GM18951 (cell line): ENCODE data around the gene NPM1.
"Not testable (repeated sequence)": the region's sequence is repeated elsewhere in the genome, so short reads cannot be mapped to it uniquely, and the experiment has no call there.

ENCODE experiments used
- POLR2A ChIP-seq: IDR thresholded peaks from 4 replicates; pipeline ENCODE4 v1.6.1; 2011; ENCODE audit warnings: mild to moderate bottlenecking; ENCODE audit not compliant: insufficient read length, insufficient read depth; ENCODE audit errors: extremely low read depth
- in situ Hi-C: fragments of 300-500 bp; cut with MboI; formaldehyde crosslinking; loops from one replicate; pipeline ENCODE4 v1.12.0; 2022; ENCODE audit warnings: low sequenced_read_pairs, mixed read lengths, inconsistent platforms; ENCODE audit not compliant: unreplicated experiment

The NPM1 gene

DNA sequence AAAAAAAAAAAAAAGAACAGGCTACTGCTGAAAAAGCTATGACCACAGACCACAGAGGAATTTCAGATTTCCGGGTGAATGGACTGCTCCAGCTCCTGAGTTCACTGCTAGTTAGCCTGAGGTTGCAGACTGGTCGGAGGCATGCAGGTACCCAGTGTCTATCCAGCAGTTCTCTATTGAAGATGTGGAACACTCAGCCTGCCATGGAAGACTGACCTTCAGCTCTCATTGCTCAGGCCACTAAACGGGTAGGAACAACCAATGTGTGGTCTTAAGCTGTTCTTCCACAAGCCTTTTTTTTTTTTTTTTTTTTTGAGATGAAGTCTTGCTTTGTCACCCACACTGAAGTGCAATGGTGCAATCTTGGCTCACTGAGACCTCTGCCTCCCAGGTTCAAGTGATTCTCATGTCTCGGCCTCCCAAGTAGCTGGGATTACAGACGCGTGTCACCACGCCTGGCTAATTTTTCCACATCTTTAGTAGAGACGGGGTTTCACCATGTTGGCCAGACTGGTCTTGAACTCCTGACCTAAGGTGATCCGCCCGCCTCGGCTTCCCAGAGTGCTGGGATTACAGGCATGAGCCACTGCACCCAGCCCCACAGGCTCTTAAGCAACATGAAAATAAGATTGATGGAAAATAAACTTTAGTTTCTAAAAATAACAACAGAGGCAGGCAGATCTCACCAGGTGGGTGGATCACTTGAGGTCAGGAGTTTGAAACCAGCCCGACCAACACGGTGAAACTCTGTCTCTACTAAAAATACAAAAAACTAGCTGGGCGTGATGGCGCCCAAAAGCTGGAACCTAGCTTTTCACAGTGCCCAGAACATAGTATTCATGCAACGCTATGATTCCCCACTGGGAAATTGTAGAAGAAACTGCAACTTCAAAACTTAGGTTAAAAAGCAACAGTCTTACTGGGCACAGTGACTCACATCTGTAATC is 20.0 kb upstream of the NPM1 start:
- in situ Hi-C loops: no loop called here
- TF ChIP-seq POLR2A: no peak

DNA sequence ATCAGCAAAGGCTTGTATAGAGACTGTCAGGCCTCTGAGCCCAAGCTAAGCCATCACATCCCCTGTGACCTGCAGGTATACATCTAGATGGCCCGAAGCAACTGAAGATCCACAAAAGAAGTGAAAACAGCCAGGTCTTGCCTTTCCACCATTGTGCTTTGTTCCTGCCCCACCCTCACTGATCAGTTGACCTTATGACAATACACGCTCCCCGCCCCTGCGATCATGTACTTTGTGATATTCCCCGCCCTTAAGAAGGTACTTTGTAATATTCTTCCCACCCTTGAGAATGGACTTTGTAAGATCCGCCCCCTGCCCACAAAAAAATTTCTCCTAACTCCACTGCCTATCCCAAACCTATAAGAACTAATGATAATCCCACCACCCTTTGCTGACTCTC is 18.6 kb upstream of the NPM1 start:
- no peak for TF ChIP-seq POLR2A
- in situ Hi-C loops: no loop called here

DNA sequence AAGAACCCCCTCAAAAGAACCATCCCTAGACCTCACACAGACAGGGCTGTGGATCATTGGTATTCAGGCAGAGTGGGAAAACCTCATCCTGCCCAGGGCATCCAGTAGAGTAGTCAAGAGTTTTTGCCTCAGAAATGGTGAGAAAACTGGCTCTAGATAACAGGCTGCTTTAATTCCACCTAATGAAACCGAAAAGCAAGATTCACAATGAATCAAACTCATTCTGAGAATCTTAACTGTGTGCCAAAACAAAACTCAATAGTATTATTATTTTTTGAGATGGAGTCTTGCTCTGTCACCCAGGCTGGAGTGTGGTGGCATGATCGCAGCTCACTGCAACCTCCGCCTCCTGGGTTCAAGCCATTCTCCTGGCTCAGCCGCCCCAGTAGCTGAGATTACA is 17.8 kb upstream of the NPM1 start:
- no peak for TF ChIP-seq POLR2A
- in situ Hi-C loops: no loop called here

DNA sequence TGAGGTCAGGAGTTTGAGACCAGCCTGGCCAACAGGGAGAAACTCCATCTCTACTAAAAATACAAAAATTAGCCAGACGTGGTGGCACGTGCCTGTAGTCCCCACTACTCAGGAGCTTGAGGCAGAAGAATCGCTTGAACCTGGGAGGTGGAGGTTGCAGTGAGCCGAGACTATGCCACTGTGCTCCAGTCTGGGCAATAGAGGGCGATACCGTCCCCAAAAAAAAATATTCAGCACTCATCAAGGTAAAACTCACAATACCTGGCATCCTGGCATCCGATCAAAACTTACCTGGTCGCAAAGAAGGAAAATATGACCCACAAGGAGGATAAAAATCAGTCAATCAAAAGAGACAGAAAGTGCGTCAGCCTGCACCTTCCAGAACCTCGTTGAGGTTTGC is 16.8 kb upstream of the NPM1 start:
- in situ Hi-C loops: not testable (repeated sequence)

DNA sequence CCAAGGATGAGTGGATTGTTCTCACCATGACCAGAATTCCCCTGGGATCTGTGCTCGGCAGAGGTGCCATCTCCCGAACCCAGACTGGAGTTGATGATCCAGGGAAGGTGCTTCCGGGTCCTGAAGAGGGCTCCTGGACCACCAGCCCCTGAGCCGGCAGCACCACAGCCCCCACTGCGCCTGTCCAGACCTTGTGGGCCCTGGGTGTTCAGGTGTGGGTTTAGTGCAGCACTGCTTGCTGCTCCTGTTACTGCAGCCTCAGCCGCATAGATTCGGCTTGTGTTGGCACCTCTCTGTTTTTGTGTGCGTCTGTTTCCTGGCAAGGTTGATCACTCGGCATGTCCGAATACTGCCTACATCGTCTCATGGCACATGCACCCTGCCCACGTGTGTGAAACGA is 16.3 kb upstream of the NPM1 start:
- in situ Hi-C loops: no loop called here
- no peak for TF ChIP-seq POLR2A

DNA sequence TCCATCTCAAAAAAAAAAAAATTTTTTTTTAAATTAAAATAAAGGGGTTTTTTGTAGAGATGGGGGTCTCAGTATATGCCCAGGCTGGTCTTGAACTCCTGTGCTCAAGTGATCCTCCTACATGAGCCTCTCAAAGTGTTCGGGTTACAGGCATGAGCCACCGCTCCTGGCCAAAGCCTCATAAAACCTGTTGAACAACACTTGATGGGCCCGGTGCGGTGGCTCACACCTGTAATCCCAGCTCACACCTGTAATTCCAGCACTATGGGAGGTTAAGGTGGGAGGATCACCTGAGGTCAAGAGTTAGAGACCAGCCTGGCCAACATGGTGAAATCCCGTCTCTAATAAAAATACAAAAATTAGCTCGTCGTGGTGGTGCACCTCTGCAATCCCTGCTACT is 7.7 kb upstream of the NPM1 start:
- no peak for TF ChIP-seq POLR2A
- in situ Hi-C loops: no loop called here

DNA sequence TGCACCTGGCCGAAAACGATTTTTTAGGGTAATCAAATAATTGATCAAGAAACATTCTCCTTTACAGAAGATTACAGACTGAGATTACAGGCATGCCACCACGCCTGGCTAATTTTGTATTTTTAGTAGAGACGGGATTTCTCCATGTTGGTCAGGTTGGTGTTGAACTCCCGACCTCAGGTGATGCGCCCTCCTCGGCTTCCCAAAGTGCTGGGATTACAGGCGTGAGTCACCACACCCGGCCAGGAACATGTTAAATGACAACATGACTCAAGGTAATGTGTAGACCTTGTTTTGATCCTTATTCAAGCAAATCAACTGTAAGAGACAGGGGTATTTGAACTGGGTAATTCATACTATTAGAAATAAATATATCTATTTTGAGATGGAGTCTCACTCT is 3.2 kb upstream of the NPM1 start:
- in situ Hi-C loops: not testable (repeated sequence)

DNA sequence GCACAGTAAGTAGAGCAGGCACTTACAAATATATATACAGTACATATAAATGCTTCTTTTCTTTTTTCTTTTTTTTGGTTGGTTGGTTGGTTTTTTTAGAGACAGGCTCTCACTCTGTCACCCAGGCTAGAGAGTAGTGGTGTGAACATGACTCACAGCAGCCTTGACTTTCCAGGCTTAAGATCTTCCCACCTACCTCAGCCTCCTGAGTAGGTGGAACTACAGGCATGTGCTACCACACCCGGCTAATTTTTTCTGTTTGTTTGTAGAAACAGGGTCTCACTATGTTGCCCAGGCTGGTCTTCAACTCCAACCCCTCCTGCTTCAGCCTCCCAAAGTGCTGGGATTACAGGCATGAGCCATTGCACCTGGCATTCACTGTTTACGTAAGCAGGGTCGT is 2.6 kb upstream of the NPM1 start:
- in situ Hi-C loops: not testable (repeated sequence)

DNA sequence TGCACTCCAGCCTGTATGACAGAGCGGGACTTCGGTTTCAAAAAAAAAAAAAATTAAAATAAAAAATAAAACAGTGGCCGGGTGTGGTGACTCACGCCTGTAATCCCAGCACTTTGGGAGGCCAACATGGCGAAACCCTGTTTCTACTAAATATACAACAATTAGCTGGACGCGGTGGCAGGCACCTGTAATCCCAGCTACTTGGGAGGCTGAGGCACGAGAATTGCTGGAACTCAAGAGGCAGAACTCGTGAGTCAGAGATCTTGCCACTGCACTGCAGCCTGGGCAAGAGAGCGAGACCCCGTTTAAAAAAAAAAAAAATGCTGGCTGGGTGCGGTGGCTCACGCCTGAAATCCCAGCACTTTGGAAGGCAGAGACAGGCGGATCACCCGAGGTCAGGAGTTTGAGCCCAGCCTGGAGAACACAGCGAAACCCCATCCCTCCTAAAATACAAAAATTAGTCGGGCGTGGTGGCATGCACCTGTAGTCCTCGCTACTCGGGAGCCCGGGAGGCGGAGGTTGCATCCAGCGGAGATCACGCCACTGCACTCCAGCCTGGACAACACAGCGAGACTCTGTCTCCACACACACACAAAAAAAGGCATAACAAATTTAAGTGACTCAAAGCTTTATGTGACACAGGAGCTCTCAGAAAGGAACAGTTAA is 1.5 kb upstream of the NPM1 start:
- no peak for TF ChIP-seq POLR2A
- in situ Hi-C loops: no loop called here

DNA sequence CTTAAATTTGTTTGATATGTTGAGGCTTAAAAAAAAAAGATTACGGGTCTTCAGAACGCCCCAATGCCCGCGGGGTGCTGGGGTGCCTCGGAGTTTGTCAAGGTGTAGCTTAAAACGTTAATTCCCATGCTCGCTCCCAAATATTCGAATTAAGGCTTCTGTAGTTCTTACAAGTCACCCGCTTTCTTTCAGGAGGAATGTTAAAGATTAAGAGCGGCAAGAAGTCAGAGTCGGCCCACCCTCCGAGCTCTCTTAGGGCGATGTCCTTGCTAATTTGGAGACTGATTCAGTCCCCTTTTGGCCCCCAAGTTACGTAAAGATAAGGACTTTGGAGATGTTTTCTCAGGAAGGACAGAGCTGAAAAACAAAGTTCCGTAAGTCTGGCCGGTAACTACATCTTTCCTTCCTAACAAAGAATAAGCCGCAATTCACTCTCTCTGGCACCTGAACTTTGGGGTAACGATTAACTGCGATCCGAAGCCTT is 746 bp upstream of the NPM1 start:
- in situ Hi-C loops: no loop called here
- TF ChIP-seq POLR2A: no peak

DNA sequence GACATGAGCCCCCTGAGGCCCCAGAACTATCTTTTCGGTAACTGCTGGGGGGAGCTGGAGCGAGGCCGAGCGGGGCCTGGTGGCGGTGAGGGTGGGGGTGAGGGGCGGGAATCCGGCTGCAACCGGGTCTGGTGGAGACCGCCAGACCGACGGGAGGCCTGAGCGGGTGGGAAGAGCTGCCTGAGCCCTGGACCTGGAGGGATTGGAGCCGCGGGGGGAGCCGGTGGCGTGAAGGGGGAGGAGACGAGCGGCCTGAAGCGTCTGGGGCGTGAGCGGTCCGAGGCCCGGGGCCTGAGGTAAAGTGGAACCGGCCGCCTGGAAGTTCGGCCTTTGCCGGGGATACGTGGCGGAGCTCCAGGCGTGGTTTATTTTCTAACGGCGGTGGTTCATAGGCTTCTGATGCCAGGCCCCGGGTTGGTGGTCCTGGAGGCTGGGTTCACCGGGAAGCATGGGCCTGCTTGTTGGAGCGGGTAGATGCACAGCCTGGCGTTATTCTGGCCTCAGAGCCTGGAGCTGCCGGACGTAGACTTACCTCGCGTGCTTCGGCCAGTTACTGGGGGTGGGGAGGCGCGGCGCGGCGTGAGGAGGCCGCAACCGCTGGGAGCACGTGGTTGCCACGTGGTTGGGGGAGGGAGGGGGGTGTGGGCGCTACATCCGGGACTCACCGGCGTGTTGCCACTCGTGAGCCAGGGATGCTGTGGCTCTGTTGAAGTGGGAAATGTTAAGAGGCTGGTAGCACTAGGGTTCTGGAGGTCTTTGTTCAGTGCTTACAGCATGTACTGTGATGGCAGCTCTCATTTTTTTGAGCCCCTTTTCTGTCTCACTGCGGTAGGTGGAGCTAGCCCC is 544 bp downstream of the NPM1 start:
- in situ Hi-C loops: no loop called here
- TF ChIP-seq POLR2A: peak; percentile 23

DNA sequence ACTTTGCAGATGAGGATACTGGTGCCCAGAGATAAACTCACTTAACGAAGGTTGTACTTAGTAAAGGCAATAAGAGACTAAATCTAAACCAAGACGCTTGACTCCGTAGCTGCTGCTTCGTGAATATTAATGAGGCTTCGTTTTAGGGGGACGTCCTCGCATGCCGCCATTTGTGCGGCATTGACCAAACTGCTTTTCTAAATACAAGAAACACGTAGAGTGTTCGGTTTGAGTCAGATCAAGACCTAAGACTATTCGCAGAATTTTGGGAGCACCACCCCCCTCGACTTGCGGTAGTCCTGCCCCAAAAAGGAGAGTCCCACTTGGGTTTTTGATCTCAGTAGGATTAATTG is 1.1 kb downstream of the NPM1 start:
- TF ChIP-seq POLR2A: no peak
- in situ Hi-C loops: no loop called here

DNA sequence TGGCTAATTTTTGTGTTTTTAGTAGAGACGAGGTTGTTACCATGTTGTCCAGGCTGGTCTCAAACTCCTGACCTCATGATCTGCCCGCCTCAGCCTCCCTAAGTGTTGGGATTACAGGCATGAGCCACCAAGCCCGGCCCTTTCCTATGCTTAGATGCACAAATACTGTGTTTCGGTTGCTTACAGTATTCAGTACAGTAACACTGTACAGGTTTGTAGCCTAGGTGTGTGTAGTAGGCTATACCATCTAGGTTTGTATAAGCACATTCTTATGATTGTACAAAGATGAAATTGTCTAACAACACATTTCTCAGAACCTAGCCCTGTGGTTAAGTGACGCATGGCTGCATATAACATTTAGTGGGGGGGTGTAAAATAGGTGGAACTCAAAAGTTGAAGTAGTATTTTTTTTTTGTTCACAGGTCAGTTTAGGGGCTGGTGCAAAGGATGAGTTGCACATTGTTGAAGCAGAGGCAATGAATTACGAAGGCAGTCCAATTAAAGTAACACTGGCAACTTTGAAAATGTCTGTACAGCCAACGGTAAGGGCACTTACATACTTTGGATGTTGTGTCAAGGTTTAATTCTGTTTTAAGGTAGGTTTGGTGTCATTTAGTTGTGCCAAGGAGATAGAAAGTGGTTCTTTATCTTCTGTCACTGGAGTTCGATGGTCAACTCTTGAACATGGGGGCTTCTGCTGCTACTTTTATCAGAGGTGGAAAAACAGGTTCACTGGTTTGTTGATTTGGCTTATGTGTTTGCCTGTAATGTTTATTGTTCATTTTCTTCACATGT is 3.4 kb downstream of the NPM1 start:
- in situ Hi-C loops: no loop called here
- TF ChIP-seq POLR2A: peak; percentile 22

DNA sequence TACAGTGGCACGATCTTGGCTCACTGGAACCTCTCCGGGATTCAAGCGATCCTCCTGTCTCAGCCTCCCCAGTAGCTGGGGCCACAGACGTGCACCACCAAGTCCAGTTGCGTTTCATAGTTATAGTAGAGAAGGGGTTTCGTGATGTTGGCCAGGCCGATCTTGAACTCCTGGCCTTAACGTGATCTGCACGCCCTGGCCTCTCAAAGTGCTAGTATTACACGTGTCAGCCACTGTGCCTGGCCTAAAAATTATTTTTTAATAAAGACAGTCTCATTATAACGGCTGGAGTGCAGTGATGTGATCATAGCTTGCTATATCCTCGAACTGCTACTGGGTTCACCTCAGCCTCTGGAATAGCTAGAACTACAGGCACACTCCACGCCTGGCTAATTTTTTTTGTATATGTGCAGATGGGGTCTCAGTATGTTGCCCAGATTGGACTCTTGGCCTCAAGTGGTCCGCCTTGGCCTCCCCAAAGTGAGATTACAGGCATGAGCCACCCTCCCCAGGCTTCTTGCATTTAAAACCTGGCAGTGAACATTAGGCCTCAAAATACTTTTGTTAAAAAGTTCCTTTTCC is 4.4 kb downstream of the NPM1 start:
- in situ Hi-C loops: no loop called here
- no peak for TF ChIP-seq POLR2A
